SK-N-SH treated with all-trans-retinoic acid at 6 μM for 48 hours (cell line): Measurements from ENCODE around the gene DNASE1L1.

Experiments
- ATAC-seq: fragments of 200-7000 bp; cut with Tn5 transposase; 3 replicates; pipeline ENCODE4 v1.9.1; 2020; ENCODE audit warnings: mild to moderate bottlenecking, moderate library complexity
- ARNTL ChIP-seq: fragments of 450-650 bp; formaldehyde crosslinking; IDR thresholded peaks from 2 replicates; pipeline ENCODE4 v1.5.0; 2020; ENCODE audit warnings: low read depth, mild to moderate bottlenecking, moderate library complexity, borderline replicate concordance
- BACH2 ChIP-seq: fragments of 250-450 bp; sonication (Bioruptor Pico); IDR thresholded peaks from 2 replicates; pipeline ENCODE4 v1.9.0; 2021; ENCODE audit warnings: mild to moderate bottlenecking, borderline replicate concordance
- CSDC2 ChIP-seq: fragments of 250-450 bp; sonication (Bioruptor Pico); IDR thresholded peaks from 2 replicates; pipeline ENCODE4 v1.5.0; 2020; ENCODE audit warnings: mild to moderate bottlenecking, moderate library complexity
- CSRNP3 ChIP-seq: fragments of 250-450 bp; sonication (Bioruptor Pico); IDR thresholded peaks from 2 replicates; pipeline ENCODE4 v1.5.1; 2021; ENCODE audit warnings: mild to moderate bottlenecking, moderate library complexity
- ESRRG ChIP-seq: fragments of 250-450 bp; sonication (Bioruptor Pico); IDR thresholded peaks from 2 replicates; pipeline ENCODE4 v1.6.1; 2021; ENCODE audit warnings: mild to moderate bottlenecking
- GLIS3 ChIP-seq: fragments of 250-450 bp; sonication (Bioruptor Pico); IDR thresholded peaks from 2 replicates; pipeline ENCODE4 v1.5.0; 2020; ENCODE audit warnings: mild to moderate bottlenecking, moderate library complexity
- ISL1 ChIP-seq: fragments of 250-450 bp; sonication (Bioruptor Pico); IDR thresholded peaks from 2 replicates; pipeline ENCODE4 v2.1.2; 2022; ENCODE audit warnings: mild to moderate bottlenecking, moderate library complexity
- OSR1 ChIP-seq: fragments of 250-450 bp; sonication (Bioruptor Pico); IDR thresholded peaks from 2 replicates; pipeline ENCODE4 v1.8.0; 2022; ENCODE audit warnings: moderate library complexity, mild to moderate bottlenecking, inconsistent platforms
- PATZ1 ChIP-seq: fragments of 250-450 bp; sonication (Bioruptor Pico); IDR thresholded peaks from 2 replicates; pipeline ENCODE4 v1.8.0; 2020; ENCODE audit warnings: mild to moderate bottlenecking, moderate library complexity, borderline replicate concordance
- PPARA ChIP-seq: fragments of 250-450 bp; sonication (Bioruptor Pico); IDR thresholded peaks from 2 replicates; pipeline ENCODE4 v1.5.0; 2020; ENCODE audit warnings: mild to moderate bottlenecking, borderline replicate concordance
- RARB ChIP-seq: fragments of 250-450 bp; sonication (Bioruptor Pico); IDR thresholded peaks from 2 replicates; pipeline ENCODE4 v1.8.0; 2021; ENCODE audit warnings: mild to moderate bottlenecking, moderate library complexity
- SNAI2 ChIP-seq: fragments of 250-450 bp; sonication (Bioruptor Pico); IDR thresholded peaks from 2 replicates; pipeline ENCODE4 v1.5.0; 2020; ENCODE audit warnings: mild to moderate bottlenecking, moderate library complexity
- TCF4 ChIP-seq: fragments of 250-450 bp; sonication (Bioruptor Pico); IDR thresholded peaks from 2 replicates; pipeline ENCODE4 v1.8.0; 2021; ENCODE audit warnings: mild to moderate bottlenecking, moderate library complexity, borderline replicate concordance
- TOX ChIP-seq: fragments of 250-450 bp; sonication (Bioruptor Pico); IDR thresholded peaks from 2 replicates; pipeline ENCODE4 v1.8.0; 2021; ENCODE audit warnings: mild to moderate bottlenecking, moderate library complexity, borderline replicate concordance
- TSHZ2 ChIP-seq: fragments of 250-450 bp; sonication (Bioruptor Pico); IDR thresholded peaks from 2 replicates; pipeline ENCODE4 v1.5.0; 2020; ENCODE audit warnings: mild to moderate bottlenecking, moderate library complexity
- ZC3H10 ChIP-seq: fragments of 250-450 bp; sonication (Bioruptor Pico); IDR thresholded peaks from 2 replicates; pipeline ENCODE4 v1.5.1; 2021; ENCODE audit warnings: mild to moderate bottlenecking, moderate library complexity
- ZFP3 ChIP-seq: fragments of 250-450 bp; sonication (Bioruptor Pico); IDR thresholded peaks from 2 replicates; pipeline ENCODE4 v1.5.0; 2020; ENCODE audit warnings: mild to moderate bottlenecking, moderate library complexity
- ZFP30 ChIP-seq: fragments of 450-650 bp; formaldehyde crosslinking; IDR thresholded peaks from 2 replicates; pipeline ENCODE4 v1.5.0; 2022; ENCODE audit warnings: mild to moderate bottlenecking, moderate library complexity
- ZNF565 ChIP-seq: fragments of 450-650 bp; formaldehyde crosslinking; conservative IDR thresholded peaks from 2 replicates; pipeline ENCODE4 v1.5.0; 2020; ENCODE audit warnings: low read depth, mild to moderate bottlenecking, moderate library complexity
- ZNF70 ChIP-seq: fragments of 450-650 bp; formaldehyde crosslinking; IDR thresholded peaks from 2 replicates; pipeline ENCODE4 v1.5.0; 2020; ENCODE audit warnings: mild to moderate bottlenecking, moderate library complexity
- ZNF8 ChIP-seq: fragments of 450-650 bp; formaldehyde crosslinking; IDR thresholded peaks from 2 replicates; pipeline ENCODE4 v1.5.0; 2020; ENCODE audit warnings: mild to moderate bottlenecking, moderate library complexity
- TF ChIP-seq, protein P1 (sequence below): fragments of 250-450 bp; sonication (Bioruptor Pico); IDR thresholded peaks from 2 replicates; pipeline ENCODE4 v1.5.1; 2020; ENCODE audit warnings: low read depth, mild to moderate bottlenecking, moderate library complexity

Gene DNASE1L1

DNA sequence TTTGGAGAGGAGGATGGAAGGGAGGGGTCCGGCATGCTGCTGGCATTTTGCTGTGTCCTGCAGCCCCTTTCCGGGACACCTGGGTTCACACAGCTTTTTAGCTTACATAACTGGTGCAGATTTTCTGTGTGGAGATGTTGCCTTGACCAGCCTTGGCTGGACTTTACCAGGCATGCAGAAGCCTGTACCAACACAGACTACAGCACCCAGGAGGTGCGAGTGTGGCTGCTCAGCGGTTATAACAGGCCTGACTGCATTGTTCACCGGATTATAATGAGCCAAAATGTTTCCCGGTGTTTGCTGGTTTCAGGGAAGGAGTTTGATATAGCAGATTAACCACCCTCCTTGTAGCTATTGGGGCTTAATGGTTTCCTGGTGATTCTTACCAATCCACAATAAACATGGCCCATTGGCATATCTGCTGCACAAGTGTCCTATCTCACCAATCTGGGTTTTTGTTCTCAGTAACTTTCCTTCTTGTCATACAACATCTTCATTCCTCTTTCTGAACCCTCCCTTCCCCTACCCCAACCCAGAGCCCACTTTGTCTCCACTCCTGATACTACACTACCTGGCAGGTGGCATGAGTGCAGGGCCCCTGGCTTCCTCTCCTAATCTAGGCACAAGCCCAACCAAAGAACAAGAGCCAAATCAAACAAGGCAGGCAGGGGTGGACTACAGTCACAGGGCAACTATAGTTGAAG is 7.0 kb downstream of the DNASE1L1 start:
- no peak for TF ChIP-seq TOX
- TF ChIP-seq SNAI2 (CRISPR knock-in tag): no peak
- TF ChIP-seq CSRNP3 (CRISPR knock-in tag): no peak
- TF ChIP-seq ZC3H10: no peak
- no peak for TF ChIP-seq GLIS3 (CRISPR knock-in tag)
- TF ChIP-seq CSDC2 (CRISPR knock-in tag): no peak
- no peak for TF ChIP-seq PATZ1
- TF ChIP-seq ZFP30: no peak
- no peak for TF ChIP-seq ISL1 (CRISPR knock-in tag)
- TF ChIP-seq, protein P1, sequence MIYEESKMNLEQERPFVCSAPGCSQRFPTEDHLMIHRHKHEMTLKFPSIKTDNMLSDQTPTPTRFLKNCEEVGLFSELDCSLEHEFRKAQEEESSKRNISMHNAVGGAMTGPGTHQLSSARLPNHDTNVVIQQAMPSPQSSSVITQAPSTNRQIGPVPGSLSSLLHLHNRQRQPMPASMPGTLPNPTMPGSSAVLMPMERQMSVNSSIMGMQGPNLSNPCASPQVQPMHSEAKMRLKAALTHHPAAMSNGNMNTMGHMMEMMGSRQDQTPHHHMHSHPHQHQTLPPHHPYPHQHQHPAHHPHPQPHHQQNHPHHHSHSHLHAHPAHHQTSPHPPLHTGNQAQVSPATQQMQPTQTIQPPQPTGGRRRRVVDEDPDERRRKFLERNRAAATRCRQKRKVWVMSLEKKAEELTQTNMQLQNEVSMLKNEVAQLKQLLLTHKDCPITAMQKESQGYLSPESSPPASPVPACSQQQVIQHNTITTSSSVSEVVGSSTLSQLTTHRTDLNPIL (CRISPR knock-in tag): no peak
- TF ChIP-seq TCF4 (CRISPR knock-in tag): no peak
- no peak for TF ChIP-seq PPARA (CRISPR knock-in tag)
- TF ChIP-seq ZNF70 (CRISPR knock-in tag): no peak
- TF ChIP-seq RARB (CRISPR knock-in tag): no peak
- no peak for TF ChIP-seq TSHZ2 (CRISPR knock-in tag)
- no peak for TF ChIP-seq ESRRG (CRISPR knock-in tag)
- TF ChIP-seq ZNF565: no peak
- TF ChIP-seq ZNF8 (CRISPR knock-in tag): no peak
- TF ChIP-seq BACH2 (CRISPR knock-in tag): no peak
- TF ChIP-seq ARNTL (CRISPR knock-in tag): no peak
- peak; percentile 8 for ATAC-seq

GRCh38 chrX:154401045-154401799 is 7.8 kb downstream of the DNASE1L1 start:
- ATAC-seq: peak; percentile 1; the same call in 1 of the 3 replicates
- TF ChIP-seq TSHZ2 (CRISPR knock-in tag) (no peak), ARNTL (CRISPR knock-in tag) (0 out of 2 replicates have a peak, but pooled peaks have one; percentile 6), ZNF8 (CRISPR knock-in tag) (no peak), ZFP3 (CRISPR knock-in tag) (no peak), TOX (no peak), TCF4 (CRISPR knock-in tag) (no peak), ZNF565 (no peak), ZC3H10 (peak; percentile 48; the same call in 1 of the 2 replicates), OSR1 (no peak), RARB (CRISPR knock-in tag) (0 out of 2 replicates have a peak, but pooled peaks have one; percentile 46), ISL1 (CRISPR knock-in tag) (no peak), CSDC2 (CRISPR knock-in tag) (no peak), ZNF70 (CRISPR knock-in tag) (no peak), GLIS3 (CRISPR knock-in tag) (no peak; the same call in 1 of the 2 replicates), ESRRG (CRISPR knock-in tag) (0 out of 2 replicates have a peak, but pooled peaks have one; percentile 28), PATZ1 (no peak; the same call in 1 of the 2 replicates), BACH2 (CRISPR knock-in tag) (no peak), SNAI2 (CRISPR knock-in tag) (no peak), ZFP30 (0 out of 2 replicates have a peak, but pooled peaks have one; percentile 3)
- TF ChIP-seq, protein P1 (CRISPR knock-in tag): peak; percentile 50
